Activated CD8-positive, alpha-beta memory T cell treated with anti-CD3 and anti-CD28 coated beads for 48 hours (primary cell): Measurements from ENCODE around the gene LMCD1.
"Not testable (repeated sequence)": the region's sequence is repeated elsewhere in the genome, so short reads cannot be mapped to it uniquely, and the experiment has no call there.

Experiments used
- DNase-seq, 3 experiments: peaks; one replicate each; pipeline ENCODE4 v3.0.0-alpha.2; 2020; ENCODE audit warnings: low read depth in 2 of 3, low spot score in 2 of 3

Gene LMCD1

GRCh38 chr3:8559351-8559750, 57.7 kb downstream of the LMCD1 start:
- no peak for DNase-seq

DNA sequence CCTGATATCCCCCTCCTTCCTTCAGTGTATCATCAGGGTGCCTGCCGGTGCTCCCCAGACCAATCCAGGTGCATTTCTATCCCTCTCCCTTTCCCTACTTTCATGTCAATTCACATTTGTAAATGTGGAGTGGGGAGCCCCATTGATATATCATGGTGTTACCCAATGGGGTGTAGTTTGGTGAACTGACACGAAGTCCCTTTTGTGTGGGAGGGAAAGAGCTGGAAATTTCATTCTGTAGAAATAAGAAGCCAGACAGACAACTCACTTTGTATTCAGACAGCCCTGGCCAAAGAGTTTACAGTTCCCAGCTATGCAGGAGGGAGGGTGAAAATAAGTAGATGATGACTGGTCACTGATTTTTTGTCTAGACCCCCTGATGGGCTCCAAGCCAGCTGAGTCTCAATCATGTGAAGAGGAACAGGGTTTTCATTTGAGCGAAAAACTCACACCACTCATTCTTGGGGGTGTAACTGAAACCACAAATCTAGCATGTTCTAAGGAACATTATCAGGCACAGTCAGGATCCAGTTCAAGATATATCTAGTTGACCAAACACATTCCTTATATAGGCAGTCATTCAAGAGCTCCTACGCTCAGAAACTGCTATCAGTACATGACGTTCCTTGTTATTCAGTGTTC, 58.9 kb downstream of the LMCD1 start:
- no peak for DNase-seq

DNA sequence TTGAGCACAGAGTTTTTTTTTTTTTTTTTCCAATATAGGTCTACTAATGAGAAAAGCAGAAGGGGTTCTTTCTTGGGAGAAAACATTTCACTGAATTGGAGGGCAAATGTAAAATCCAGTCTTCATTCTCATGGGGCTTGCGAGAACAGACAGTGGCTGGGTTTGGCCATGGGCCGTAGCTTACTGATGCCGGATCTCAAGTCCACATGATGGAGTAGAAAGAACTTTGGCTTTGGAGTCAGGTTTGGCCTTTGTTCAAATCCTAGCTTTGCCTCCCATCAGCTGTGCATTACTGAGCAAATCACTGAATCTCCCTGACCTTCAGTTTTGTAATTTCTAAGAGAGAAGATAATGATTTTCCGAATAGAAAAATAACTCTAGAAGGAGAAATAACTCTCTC, 59.7 kb downstream of the LMCD1 start:
- DNase-seq: no peak

GRCh38 chr3:8562081-8562595, 60.5 kb downstream of the LMCD1 start:
- DNase-seq: no peak

- DNase-seq: no peak
Measured at GRCh38 chr3:8563146-8563545, 61.5 kb downstream of the LMCD1 start.

DNA sequence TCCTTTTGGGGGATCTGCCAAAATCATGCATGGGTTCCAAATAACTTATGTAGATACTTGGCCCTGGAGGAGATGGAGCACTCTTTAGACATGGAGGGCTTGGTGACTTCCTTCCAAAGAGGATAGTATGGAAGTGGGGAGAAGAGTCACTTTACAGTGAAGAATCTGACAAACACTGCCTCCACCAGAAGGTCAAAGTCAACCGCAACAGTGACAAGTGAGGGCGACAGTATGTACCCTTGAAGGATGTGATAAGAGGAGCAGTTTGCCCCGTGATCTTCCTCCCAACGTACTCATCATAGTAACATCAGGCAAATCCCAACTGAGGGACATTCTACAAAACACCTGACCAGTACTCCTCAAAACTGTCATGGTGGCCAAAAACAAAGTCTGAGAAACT, 62.0 kb downstream of the LMCD1 start:
- DNase-seq: no peak

GRCh38 chr3:8565376-8565775, 63.8 kb downstream of the LMCD1 start:
- no peak for DNase-seq

- no peak for DNase-seq
Measured at GRCh38 chr3:8567784-8568575, 66.4 kb downstream of the LMCD1 start.

GRCh38 chr3:8571256-8571655, 69.6 kb downstream of the LMCD1 start:
- no peak for DNase-seq

GRCh38 chr3:8573342-8573926, 71.8 kb downstream of the LMCD1 start:
- DNase-seq: no peak

DNA sequence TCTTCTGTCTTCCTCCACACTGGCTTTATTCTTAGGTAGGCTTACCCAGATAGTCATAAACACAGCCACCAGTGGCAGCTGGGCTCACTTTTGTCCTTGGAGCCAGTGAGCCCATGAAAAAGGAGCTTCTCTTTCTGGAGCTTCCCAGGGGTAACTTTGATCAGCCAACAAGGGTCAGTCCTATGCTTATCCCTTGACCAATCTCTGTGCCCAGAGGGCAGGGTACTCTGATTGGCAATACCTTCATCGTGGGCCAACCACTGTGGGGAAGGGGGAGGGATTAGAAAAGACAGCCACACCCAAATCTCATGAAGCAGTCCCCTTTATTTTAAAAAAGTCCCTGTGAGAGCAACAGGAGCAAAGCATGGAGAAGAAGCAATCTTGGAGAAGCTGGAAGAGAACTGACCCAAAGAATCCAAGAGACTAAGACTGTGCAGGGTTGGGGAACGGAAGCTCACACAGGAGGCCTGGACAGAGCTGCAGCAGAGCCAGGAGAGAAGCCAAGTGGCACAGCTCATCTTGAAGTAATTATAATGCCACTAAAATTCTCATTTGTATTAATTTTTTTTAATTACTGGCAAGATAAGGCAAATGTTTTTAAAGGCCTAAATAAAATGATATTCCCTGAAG, 72.5 kb downstream of the LMCD1 start:
- DNase-seq: no peak

- no peak for DNase-seq
Measured at GRCh38 chr3:8574670-8575322, 73.2 kb downstream of the LMCD1 start.

DNA sequence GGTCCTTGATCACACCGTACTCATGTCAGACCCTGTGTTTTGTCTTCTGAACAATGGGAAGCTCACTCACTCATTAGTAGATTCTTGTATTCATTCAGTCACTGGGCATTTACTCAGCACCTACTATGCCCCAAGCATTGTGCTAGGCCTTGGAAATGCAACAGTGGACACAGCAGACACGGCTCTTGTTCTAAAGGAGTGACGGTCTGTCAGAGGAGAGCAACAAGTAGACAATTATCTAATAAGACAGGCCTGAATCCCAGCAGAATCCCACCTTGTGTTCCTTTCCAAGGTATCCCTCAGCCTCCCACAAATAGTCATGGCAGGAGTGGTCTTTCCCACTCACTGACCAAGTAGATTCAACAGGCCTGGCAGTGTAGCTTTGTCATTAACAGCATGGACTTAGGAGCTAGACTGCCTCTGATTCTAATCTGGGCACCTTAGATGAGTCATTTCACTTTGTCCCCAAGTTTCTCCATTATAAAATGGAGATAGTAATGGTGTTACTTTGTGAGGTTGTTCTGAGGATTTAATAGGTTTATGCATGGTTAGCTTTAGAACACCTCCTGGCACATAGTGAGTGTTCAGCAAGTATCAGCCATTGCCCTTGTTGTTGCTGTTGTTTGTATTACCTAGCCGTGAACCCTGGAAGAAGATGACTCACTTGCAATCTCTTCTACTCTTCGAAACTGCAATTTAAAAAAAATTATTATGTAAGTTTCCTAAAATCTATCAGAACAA, 73.9 kb downstream of the LMCD1 start:
- no peak for DNase-seq

GRCh38 chr3:8576436-8576835, 74.8 kb downstream of the LMCD1 start:
- no peak for DNase-seq

DNA sequence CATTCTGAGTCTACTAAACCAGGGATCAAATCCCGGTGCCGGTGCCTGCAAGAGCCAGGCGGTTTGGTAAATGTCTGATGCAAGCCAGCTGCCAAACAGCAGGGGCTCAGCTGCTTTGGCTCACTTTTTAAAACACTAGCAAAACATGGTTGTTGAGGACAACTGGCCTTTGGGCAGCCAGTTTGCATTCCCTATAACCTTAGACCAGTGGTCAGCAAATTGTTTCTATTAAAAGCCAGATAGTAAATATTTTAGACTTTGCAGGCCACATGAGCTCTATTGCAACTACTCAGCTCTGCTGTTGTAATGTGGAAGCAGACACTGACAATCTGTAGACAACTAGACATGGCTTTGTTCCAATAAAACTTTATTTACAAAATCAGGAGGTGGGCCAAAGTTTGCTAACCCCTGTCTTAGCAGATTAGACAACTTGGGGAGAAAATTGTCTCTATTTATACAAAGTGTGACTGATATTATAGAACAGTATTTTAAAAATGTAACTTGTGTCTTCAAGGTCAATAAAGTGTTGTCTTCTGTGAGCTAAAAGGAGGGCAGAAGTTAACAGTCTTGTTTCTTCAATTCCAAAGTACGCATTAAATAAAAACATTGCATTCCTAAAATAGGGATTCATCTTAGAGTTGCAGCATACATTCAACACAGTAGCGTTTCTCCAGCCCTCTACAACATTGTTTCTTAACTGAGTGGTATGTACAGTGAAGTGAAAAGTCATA, 75.4 kb downstream of the LMCD1 start:
- no peak for DNase-seq

DNA sequence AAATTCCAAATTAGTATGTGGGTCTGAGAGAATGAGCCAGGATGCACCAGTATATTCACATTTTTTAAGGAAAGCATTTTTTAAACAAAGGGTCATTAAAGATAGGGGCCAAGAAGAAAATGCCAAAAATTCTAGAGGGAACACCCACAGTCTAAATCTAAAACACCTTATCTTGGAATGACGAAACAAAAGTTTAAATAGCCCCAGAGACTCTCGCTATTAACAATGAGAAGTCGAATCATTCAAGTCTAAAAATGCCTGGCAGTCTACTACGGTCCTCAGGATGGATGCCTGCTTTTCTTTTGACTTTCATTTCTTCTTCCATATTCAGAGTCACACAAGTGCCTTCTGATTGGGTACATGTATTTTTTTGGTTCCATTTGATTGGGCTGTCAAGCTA, 76.7 kb downstream of the LMCD1 start:
- DNase-seq: no peak

GRCh38 chr3:8579096-8579495, 77.5 kb downstream of the LMCD1 start:
- no peak for DNase-seq

GRCh38 chr3:8579943-8580342, 78.3 kb downstream of the LMCD1 start:
- no peak for DNase-seq

DNA sequence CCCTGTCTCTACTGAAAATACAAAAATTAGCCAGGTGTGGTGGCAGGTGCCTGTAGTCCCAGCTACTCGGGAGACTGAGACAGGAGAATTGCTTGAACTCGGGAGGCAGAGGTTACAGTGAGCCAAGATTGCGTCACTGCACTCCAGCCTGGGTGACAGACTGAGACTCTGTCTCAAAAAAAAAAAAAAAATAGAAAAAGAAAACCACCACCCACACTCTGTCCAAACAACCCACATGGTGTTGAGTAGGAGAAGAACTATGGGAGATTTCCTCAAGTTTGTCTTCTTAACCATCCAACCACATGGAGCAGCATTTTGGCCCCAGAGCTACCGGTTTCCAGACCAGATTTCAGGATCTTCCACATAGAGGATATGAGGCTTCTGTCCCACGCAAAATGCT, 78.8 kb downstream of the LMCD1 start:
- DNase-seq: not testable (repeated sequence)

DNA sequence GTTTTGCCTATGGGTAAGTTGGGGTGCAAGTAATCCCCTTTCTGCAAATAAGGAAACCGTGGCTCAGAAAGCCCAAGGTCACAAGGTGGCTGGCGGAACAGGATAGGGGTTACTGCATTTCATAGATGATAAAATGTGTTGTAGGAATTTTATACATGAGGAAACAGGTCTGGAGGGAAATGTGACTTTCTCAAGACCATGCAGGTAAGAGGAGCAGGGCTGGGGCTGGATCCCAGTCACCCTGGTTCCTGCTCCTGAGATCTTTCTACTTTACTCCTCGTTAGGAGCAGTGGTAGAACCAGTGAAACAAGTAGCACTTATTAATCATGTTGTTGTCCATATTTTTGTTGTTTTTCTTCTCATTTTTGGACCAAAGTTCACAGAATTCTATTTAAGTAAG, 79.8 kb downstream of the LMCD1 start:
- no peak for DNase-seq
